Thyroid gland (tissue), 4 donors: ENCODE data around the gene ITPR2.

Source experiments
- POLR2A ChIP-seq, 2 donors: fragments of 450-650 bp; IDR thresholded peaks; one replicate each; pipeline ENCODE4 v1.6.1; 2017; ENCODE audit warnings: antibody characterized with exemption in 2 of 2, mild to moderate bottlenecking in 2 of 2, moderate library complexity in 1 of 2
- TF ChIP-seq, protein P1 (sequence below), 6 experiments: fragments of 200-600 bp in 3 of 6; fragments of 450-650 bp in 3 of 6; sonication (generic) in 3 of 6; IDR thresholded peaks; one replicate each; pipeline ENCODE4 v1.5.1; 2016 to 2019; ENCODE audit warnings: antibody characterized with exemption in 6 of 6, mild to moderate bottlenecking in 2 of 6, inconsistent platforms in 1 of 6, moderate library complexity in 1 of 6

DNA sequence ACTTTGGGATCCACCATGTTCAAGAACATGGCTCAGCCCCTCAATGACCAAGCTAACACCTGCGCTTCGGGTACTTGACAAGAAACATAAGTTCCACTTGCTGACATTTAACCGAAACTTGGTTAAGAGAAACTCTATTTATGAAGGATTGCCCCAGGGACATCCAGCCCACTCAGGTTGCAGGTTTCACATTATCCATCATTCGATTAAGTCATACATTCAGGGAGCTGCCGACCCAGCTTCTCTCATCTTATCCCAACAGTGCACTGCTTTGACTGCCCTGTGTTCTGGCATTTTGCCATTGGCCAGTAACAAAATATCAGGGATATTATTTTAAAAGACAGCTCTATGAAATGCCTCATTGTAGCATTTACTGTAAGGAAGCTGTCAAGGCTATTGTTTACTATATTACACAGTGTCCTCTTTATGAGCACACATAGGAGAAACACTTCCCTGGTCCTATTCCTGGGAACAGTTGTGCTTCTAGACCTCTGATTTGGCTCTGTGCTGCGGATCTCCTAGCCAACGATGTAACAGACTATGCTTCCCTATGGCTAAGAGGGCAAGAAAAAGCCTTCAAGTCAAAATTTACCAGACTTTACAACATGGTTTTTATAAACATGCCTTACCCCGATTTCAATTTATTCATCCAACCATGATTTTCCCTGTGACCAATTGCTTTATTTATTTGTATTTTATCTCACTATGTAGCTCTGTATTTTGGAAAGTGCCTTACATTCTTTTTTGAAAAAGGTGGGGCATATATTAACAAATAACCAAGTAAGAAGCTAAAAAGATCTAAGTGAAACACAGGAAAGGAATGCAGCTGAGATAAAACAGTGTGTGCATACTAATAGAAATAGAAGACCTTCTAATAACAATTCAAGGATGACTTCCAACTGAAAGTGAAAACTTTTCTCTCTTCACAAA, 109.3 kb downstream of the ITPR2 start:
- TF ChIP-seq, protein P1, sequence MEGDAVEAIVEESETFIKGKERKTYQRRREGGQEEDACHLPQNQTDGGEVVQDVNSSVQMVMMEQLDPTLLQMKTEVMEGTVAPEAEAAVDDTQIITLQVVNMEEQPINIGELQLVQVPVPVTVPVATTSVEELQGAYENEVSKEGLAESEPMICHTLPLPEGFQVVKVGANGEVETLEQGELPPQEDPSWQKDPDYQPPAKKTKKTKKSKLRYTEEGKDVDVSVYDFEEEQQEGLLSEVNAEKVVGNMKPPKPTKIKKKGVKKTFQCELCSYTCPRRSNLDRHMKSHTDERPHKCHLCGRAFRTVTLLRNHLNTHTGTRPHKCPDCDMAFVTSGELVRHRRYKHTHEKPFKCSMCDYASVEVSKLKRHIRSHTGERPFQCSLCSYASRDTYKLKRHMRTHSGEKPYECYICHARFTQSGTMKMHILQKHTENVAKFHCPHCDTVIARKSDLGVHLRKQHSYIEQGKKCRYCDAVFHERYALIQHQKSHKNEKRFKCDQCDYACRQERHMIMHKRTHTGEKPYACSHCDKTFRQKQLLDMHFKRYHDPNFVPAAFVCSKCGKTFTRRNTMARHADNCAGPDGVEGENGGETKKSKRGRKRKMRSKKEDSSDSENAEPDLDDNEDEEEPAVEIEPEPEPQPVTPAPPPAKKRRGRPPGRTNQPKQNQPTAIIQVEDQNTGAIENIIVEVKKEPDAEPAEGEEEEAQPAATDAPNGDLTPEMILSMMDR (IDR thresholded peaks at IDR 0.05) = no peak
- no peak for TF ChIP-seq POLR2A (IDR thresholded peaks at IDR 0.05)
